GM12878 (cell line): ENCODE data around the gene SLC25A13. TPM values are rescaled to one million over a fixed set of nuclear protein-coding genes. Genes with fewer than 3 reads are reported as not detected.

Experiments used
- ATAC-seq: fragments of 200-7000 bp; cut with Tn5 transposase; 3 replicates; pipeline ENCODE4 v1.9.1; 2020; ENCODE audit warnings: mild to moderate bottlenecking, moderate library complexity
- BruUV-seq: library from RNA; stranded (reverse); fragments of 400-500 nt; replicated peaks from 2 replicates; lab custom pipeline; 2021; lab: Mats Ljungman, UMichigan
- CTCF ChIA-PET: fragments of 300-600 bp; sonication (Branson Sonifier 250); formaldehyde crosslinking; extraction: SDS; loops from one replicate; lab custom pipeline; 2021; ENCODE audit warnings: inconsistent platforms; lab: Yijun Ruan, JAX
- POLR2A ChIA-PET: fragments of 350-600 bp; formaldehyde crosslinking; extraction: SDS; loops from one replicate; lab custom pipeline; 2021; ENCODE audit warnings: inconsistent platforms; lab: Charles Lee
- RAD21 ChIA-PET: fragments of 300-600 bp; sonication (Branson Sonifier 250); formaldehyde crosslinking; loops from one replicate; lab custom pipeline; 2023; ENCODE audit warnings: antibody characterized with exemption; ENCODE audit not compliant: unreplicated experiment; lab: Charles Lee
- SMC1A ChIA-PET: fragments of 300-600 bp; sonication (Branson Sonifier 250); formaldehyde crosslinking; loops from one replicate; lab custom pipeline; 2023; ENCODE audit not compliant: unreplicated experiment, uncharacterized antibody; lab: Charles Lee
- DNase-seq: peaks from one replicate; pipeline ENCODE4 v3.0.0-alpha.2; 2011; ENCODE audit warnings: low read depth, low spot score
- FAIRE-seq: peaks from 3 replicates; lab custom pipeline; 2011; peaks lifted over from hg19 to GRCh38; lab: Jason Lieb, UNC
- H2AFZ ChIP-seq: 2 replicates; pipeline ENCODE4 v1.6.0; 2011; ENCODE audit warnings: low read depth, low read length, control low read depth; ENCODE audit not compliant: control insufficient read depth
- H3K27ac ChIP-seq: 2 replicates; pipeline ENCODE4 v1.5.1; 2011; ENCODE audit warnings: control low read depth; ENCODE audit not compliant: control insufficient read depth, insufficient read depth
- H3K27me3 ChIP-seq, 2 experiments: replicated peaks in 1 of 2; 2 replicates each; pipeline versions ENCODE4 v1.6.0 to v1.6.1; 2011; ENCODE audit warnings: low read length in 1 of 2; ENCODE audit not compliant: control insufficient read depth in 2 of 2, insufficient read depth in 2 of 2
- H3K36me3 ChIP-seq, 2 experiments: 2 replicates each; pipeline ENCODE4 v1.5.1; 2011; ENCODE audit warnings: low read length in 1 of 2; ENCODE audit not compliant: control insufficient read depth in 2 of 2, insufficient read depth in 2 of 2
- H3K4me1 ChIP-seq: 2 replicates; pipeline ENCODE4 v1.6.1; 2011; ENCODE audit warnings: mild to moderate bottlenecking, low read length, moderate library complexity, mixed read lengths; ENCODE audit not compliant: control insufficient read depth, insufficient read depth
- H3K4me2 ChIP-seq: 2 replicates; pipeline ENCODE4 v1.6.0; 2011; ENCODE audit warnings: control low read depth; ENCODE audit not compliant: control insufficient read depth, insufficient read depth
- H3K4me3 ChIP-seq: fragments of 200-600 bp; sonication (generic); 2 replicates; pipeline ENCODE4 v1.5.1; 2016
- H3K79me2 ChIP-seq: 2 replicates; pipeline ENCODE4 v1.6.0; 2011; ENCODE audit warnings: low read length; ENCODE audit not compliant: control insufficient read depth, insufficient read depth
- H3K9ac ChIP-seq: 2 replicates; pipeline ENCODE4 v1.8.0; 2011; ENCODE audit warnings: low read length, control low read depth, mixed read lengths; ENCODE audit not compliant: control insufficient read depth, insufficient read depth
- H3K9me3 ChIP-seq: replicated peaks from 3 replicates; pipeline ENCODE4 v1.5.1; 2011; ENCODE audit warnings: mild to moderate bottlenecking, low read length; ENCODE audit not compliant: control insufficient read depth, insufficient read depth
- H4K20me1 ChIP-seq: 2 replicates; pipeline ENCODE4 v1.6.0; 2011; ENCODE audit not compliant: control insufficient read depth, insufficient read depth
- BHLHE40 ChIP-seq, 2 experiments: fragments of 450-650 bp in 1 of 2; IDR thresholded peaks; 2 replicates each; pipeline ENCODE4 v1.6.1; 2011 to 2017; ENCODE audit warnings: low read depth in 2 of 2, borderline replicate concordance in 1 of 2, improper control_type of control experiment in 1 of 2, low read length in 1 of 2, mild to moderate bottlenecking in 1 of 2
- BMI1 ChIP-seq: fragments of 450-650 bp; IDR thresholded peaks from 2 replicates; pipeline ENCODE4 v1.6.1; 2016; ENCODE audit warnings: mild to moderate bottlenecking, moderate library complexity, borderline replicate concordance
- CBX3 ChIP-seq: fragments of 200-600 bp; sonication (generic); IDR thresholded peaks from 2 replicates; pipeline ENCODE4 v1.6.1; 2016; ENCODE audit warnings: low read depth, borderline replicate concordance
- EGR1 ChIP-seq, 2 experiments: IDR thresholded peaks; 1 replicate in 1 of 2; 2 replicates in 1 of 2; pipeline ENCODE4 v1.6.1; 2011 to 2012; ENCODE audit warnings: low read depth in 2 of 2, low read length in 2 of 2, borderline replicate concordance in 1 of 2, mild to moderate bottlenecking in 1 of 2, moderate library complexity in 1 of 2
- IRF3 ChIP-seq: fragments of 450-650 bp; IDR thresholded peaks from 2 replicates; pipeline ENCODE4 v1.6.1; 2014; ENCODE audit warnings: mild to moderate bottlenecking
- MEF2B ChIP-seq: fragments of 450-650 bp; IDR thresholded peaks from 2 replicates; pipeline ENCODE4 v1.6.1; 2018; ENCODE audit warnings: mild to moderate bottlenecking, moderate library complexity; ENCODE audit not compliant: partially characterized antibody, poor library complexity, severe bottlenecking
- NFYB ChIP-seq: IDR thresholded peaks from 2 replicates; pipeline ENCODE4 v1.6.1; 2011; ENCODE audit warnings: low read depth, mild to moderate bottlenecking, low read length, improper control_type of control experiment, moderate library complexity; ENCODE audit not compliant: insufficient read depth
- PAX8 ChIP-seq: fragments of 450-650 bp; IDR thresholded peaks from 2 replicates; pipeline ENCODE4 v1.6.1; 2017; ENCODE audit warnings: mild to moderate bottlenecking, moderate library complexity
- PML ChIP-seq: IDR thresholded peaks from 2 replicates; pipeline ENCODE4 v1.6.1; 2012; ENCODE audit warnings: low read length, inconsistent platforms
- RAD21 ChIP-seq: IDR thresholded peaks from 2 replicates; pipeline ENCODE4 v1.6.1; 2011; ENCODE audit warnings: mild to moderate bottlenecking, low read depth, low read length, moderate library complexity; ENCODE audit not compliant: insufficient read depth
- RUNX3 ChIP-seq: IDR thresholded peaks from 2 replicates; pipeline ENCODE4 v1.6.1; 2012; ENCODE audit warnings: low read length, inconsistent platforms
- SP1 ChIP-seq: IDR thresholded peaks from one replicate; pipeline ENCODE4 v1.6.1; 2011; ENCODE audit warnings: low read depth, low read length
- SRF ChIP-seq, 2 experiments: IDR thresholded peaks; 2 replicates each; pipeline ENCODE4 v1.6.1; 2011; ENCODE audit warnings: low read depth in 2 of 2, low read length in 2 of 2, mild to moderate bottlenecking in 1 of 2, moderate library complexity in 1 of 2
- SUPT20H ChIP-seq: IDR thresholded peaks from 2 replicates; pipeline ENCODE4 v1.6.1; 2011; ENCODE audit warnings: low read depth, mild to moderate bottlenecking, low read length, moderate library complexity, borderline replicate concordance; ENCODE audit not compliant: control insufficient read depth
- SUZ12 ChIP-seq: fragments of 200-600 bp; sonication (generic); IDR thresholded peaks from one replicate; pipeline ENCODE4 v1.6.1; 2018; ENCODE audit warnings: antibody characterized with exemption, mild to moderate bottlenecking; ENCODE audit not compliant: unreplicated experiment
- ZBED1 ChIP-seq: IDR thresholded peaks from 2 replicates; pipeline ENCODE4 v1.6.1; 2016; ENCODE audit warnings: borderline replicate concordance
- ZNF384 ChIP-seq: IDR thresholded peaks from 2 replicates; pipeline ENCODE4 v1.6.1; 2012; ENCODE audit warnings: low read depth, mild to moderate bottlenecking, low read length, improper control_type of control experiment, borderline replicate concordance
- ZNF622 ChIP-seq: fragments of 450-650 bp; IDR thresholded peaks from 2 replicates; pipeline ENCODE4 v1.6.1; 2017; ENCODE audit warnings: mild to moderate bottlenecking, inconsistent platforms
- WGBS: methylation state at CpG from one replicate; pipeline ENCODE4 v1.1.6; 2016; ENCODE audit warnings: low lambda C conversion rate; ENCODE audit not compliant: insufficient replicate concordance, insufficient coverage; ENCODE audit errors: missing lambda C conversion rate; 5-methylcytosine and 5-hydroxymethylcytosine counted together
- in situ Hi-C: fragments of 300-500 bp; cut with MboI; formaldehyde crosslinking; loops from 9 replicates; pipeline ENCODE4 v1.14.3; 2018; ENCODE audit warnings: mixed read lengths
- intact Hi-C: fragments of 100-400 bp; cut with micrococcal nuclease; formaldehyde crosslinking; loops from one replicate; pipeline ENCODE4 v1.14.2; 2022; ENCODE audit not compliant: unreplicated experiment
- polyA plus RNA-seq, 11 experiments: library from polyadenylated mRNA; depleted of rRNA in 4 of 11; unstranded in 6 of 11; stranded (reverse) in 5 of 11; fragments of >200 nt; fragmentation: Nextera tagmentation in 4 of 11; fragmentation: Illumina TruSeq in 1 of 11; extraction: Ambion mirVana in 4 of 11; extraction: Trizol in 1 of 11; gene quantifications; 1 replicate in 1 of 11; 2 replicates in 10 of 11; pipeline versions ENCODE4 v1.2.1 to v1.2.3, GENCODE V29; 2011 to 2016; ENCODE audit warnings: inconsistent platforms in 2 of 11, missing spikeins in 2 of 11, low read depth in 1 of 11
- total RNA-seq, 4 experiments: library from RNA; depleted of rRNA in 3 of 4; stranded (reverse); fragments of >200 nt in 3 of 4; fragmentation: Illumina TruSeq in 1 of 4; extraction: Trizol in 1 of 4; gene quantifications; 2 replicates each; pipeline versions ENCODE4 v1.2.1 to v1.2.3, GENCODE V29; 2013 to 2021
- TF ChIP-seq, protein P1 (sequence below): fragments of 450-650 bp; IDR thresholded peaks from 2 replicates; pipeline ENCODE4 v1.6.1; 2017; ENCODE audit warnings: mild to moderate bottlenecking, low read depth, inconsistent platforms; ENCODE audit not compliant: poor library complexity, severe bottlenecking

Gene SLC25A13
- total and polyA plus RNA-seq, 10 of the 15 experiments (the other 5 are each of a cell fraction or from before 2014, with no cell fraction given): 7.0 to 24.7 (median 18.6) TPM

- CTCF ChIA-PET: no interaction called here
- BruUV-seq: no TSS peak
- intact Hi-C loops: no loop called here
- TF ChIP-seq SUPT20H (no peak), CBX3 (no peak), ZBED1 (no peak), SRF (IDR thresholded peaks at IDR 0.05; ENCODE audit: low read depth in 2 of 2, low read length in 2 of 2) (no peak), SP1 (no peak), PML (no peak), EGR1 (IDR thresholded peaks at IDR 0.05; ENCODE audit: borderline replicate concordance in 1 of 2, low read depth in 2 of 2, low read length in 2 of 2) (no peak), RUNX3 (no peak), IRF3 (no peak), BMI1 (no peak), BHLHE40 (IDR thresholded peaks at IDR 0.05; ENCODE audit: borderline replicate concordance in 1 of 2, low read depth in 2 of 2, low read length in 1 of 2) (no peak), PAX8 (no peak), ZNF622 (no peak), ZNF384 (no peak), NFYB (no peak), SUZ12 (no peak), MEF2B (no peak), RAD21 (no peak)
- TF ChIP-seq, protein P1, sequence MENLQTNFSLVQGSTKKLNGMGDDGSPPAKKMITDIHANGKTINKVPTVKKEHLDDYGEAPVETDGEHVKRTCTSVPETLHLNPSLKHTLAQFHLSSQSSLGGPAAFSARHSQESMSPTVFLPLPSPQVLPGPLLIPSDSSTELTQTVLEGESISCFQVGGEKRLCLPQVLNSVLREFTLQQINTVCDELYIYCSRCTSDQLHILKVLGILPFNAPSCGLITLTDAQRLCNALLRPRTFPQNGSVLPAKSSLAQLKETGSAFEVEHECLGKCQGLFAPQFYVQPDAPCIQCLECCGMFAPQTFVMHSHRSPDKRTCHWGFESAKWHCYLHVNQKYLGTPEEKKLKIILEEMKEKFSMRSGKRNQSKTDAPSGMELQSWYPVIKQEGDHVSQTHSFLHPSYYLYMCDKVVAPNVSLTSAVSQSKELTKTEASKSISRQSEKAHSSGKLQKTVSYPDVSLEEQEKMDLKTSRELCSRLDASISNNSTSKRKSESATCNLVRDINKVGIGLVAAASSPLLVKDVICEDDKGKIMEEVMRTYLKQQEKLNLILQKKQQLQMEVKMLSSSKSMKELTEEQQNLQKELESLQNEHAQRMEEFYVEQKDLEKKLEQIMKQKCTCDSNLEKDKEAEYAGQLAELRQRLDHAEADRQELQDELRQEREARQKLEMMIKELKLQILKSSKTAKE: no peak
- H3K27ac ChIP-seq: no peak overlapping the region
- SMC1A ChIA-PET: no interaction called here
- no peaks in the 10 kb centered on the region for H3K27me3 ChIP-seq
- no peaks in the 10 kb centered on the region for H3K9me3 ChIP-seq
- no peak overlapping the region for H3K4me3 ChIP-seq
- no peaks in the 10 kb centered on the region for H4K20me1 ChIP-seq
- H3K79me2 ChIP-seq: no peaks in the 10 kb centered on the region
- no peak for FAIRE-seq
- H3K36me3 ChIP-seq: peaks cover 0 to 1% of the 10 kb centered on the region in 2 experiments; a peak in 2 of 4 replicates
- WGBS: 100% methylated on average over 1 of the region's 1 CpG
- H3K9ac ChIP-seq: no peak overlapping the region
- no peak overlapping the region for H2AFZ ChIP-seq
- no peaks in the 10 kb centered on the region for H3K4me1 ChIP-seq
- no peak for ATAC-seq
- DNase-seq: no peak
- POLR2A ChIA-PET: no interaction called here
- no peak overlapping the region for H3K4me2 ChIP-seq
- RAD21 ChIA-PET: no interaction called here
- in situ Hi-C loops: no loop called here
Measured at GRCh38 chr7:96266580-96266979, 55.3 kb downstream of the SLC25A13 start.
